CD4-positive, alpha-beta T cell (primary cell): ENCODE results near the gene RPGRIP1L. TPM values are rescaled to one million over a fixed set of nuclear protein-coding genes. Genes with fewer than 3 reads are reported as not detected.

ENCODE experiments used
- ATAC-seq: fragments of 200-7000 bp; cut with Tn5 transposase; one replicate; pipeline ENCODE4 v1.10.0; 2022; ENCODE audit warnings: mild to moderate bottlenecking; ENCODE audit not compliant: poor library complexity
- CTCF ChIA-PET: fragments of 350-600 bp; sonication (Branson Sonifier 250); formaldehyde crosslinking; loops from one replicate; lab custom pipeline; 2021; ENCODE audit warnings: antibody characterized with exemption, inconsistent platforms; lab: Charles Lee
- POLR2A ChIA-PET: fragments of 350-600 bp; sonication (Branson Sonifier 250); formaldehyde crosslinking; loops from one replicate; lab custom pipeline; 2021; ENCODE audit warnings: antibody characterized with exemption, inconsistent platforms; lab: Charles Lee
- DNase-seq, 14 experiments: peaks; one replicate each; pipeline ENCODE4 v3.0.0-alpha.2; 2013 to 2020; ENCODE audit warnings: mixed read lengths in 2 of 14
- H3K27ac ChIP-seq, 2 donors: one replicate each; pipeline versions ENCODE4 v1.5.1 to v1.7.0; 2013; ENCODE audit warnings: low read length in 2 of 2, low read depth in 1 of 2, mild to moderate bottlenecking in 1 of 2
- H3K27me3 ChIP-seq, 2 experiments: 1 replicate in 1 of 2; 2 replicates in 1 of 2; pipeline versions ENCODE4 v1.6.1 to v1.7.0; 2013; ENCODE audit warnings: low read length in 2 of 2, control low read depth in 1 of 2, mild to moderate bottlenecking in 1 of 2, moderate library complexity in 1 of 2; ENCODE audit not compliant: insufficient read depth in 2 of 2, control insufficient read depth in 1 of 2
- H3K36me3 ChIP-seq: one replicate; pipeline ENCODE4 v1.6.1; 2013; ENCODE audit warnings: low read length, control low read depth; ENCODE audit not compliant: insufficient read depth
- H3K4me1 ChIP-seq: one replicate; pipeline ENCODE4 v1.6.1; 2013; ENCODE audit warnings: low read length, control low read depth; ENCODE audit not compliant: insufficient read depth
- H3K4me3 ChIP-seq: one replicate; pipeline ENCODE4 v1.5.1; 2013; ENCODE audit warnings: mild to moderate bottlenecking, low read length, moderate library complexity
- H3K9me3 ChIP-seq, 2 experiments: 1 replicate in 1 of 2; 2 replicates in 1 of 2; pipeline versions ENCODE4 v1.6.1 to v1.7.0; 2013; ENCODE audit warnings: low read length in 2 of 2, mild to moderate bottlenecking in 2 of 2, control low read depth in 1 of 2, moderate library complexity in 1 of 2; ENCODE audit not compliant: control insufficient read depth in 1 of 2, insufficient read depth in 1 of 2
- H3K27ac Mint-ChIP-seq: one replicate; pipeline ENCODE4 v1.8.0; 2020; ENCODE audit warnings: mixed read lengths
- H3K27me3 Mint-ChIP-seq: one replicate; pipeline ENCODE4 v1.8.0; 2021; ENCODE audit warnings: mixed read lengths
- H3K36me3 Mint-ChIP-seq: one replicate; pipeline ENCODE4 v1.8.0; 2021; ENCODE audit warnings: low read depth, mixed read lengths
- H3K4me1 Mint-ChIP-seq: one replicate; pipeline ENCODE4 v1.8.0; 2021; ENCODE audit warnings: low read depth, mixed read lengths
- H3K4me3 Mint-ChIP-seq: one replicate; pipeline ENCODE4 v1.8.0; 2020; ENCODE audit warnings: mild to moderate bottlenecking, mixed read lengths
- H3K9me3 Mint-ChIP-seq: one replicate; pipeline ENCODE4 v1.8.0; 2020; ENCODE audit warnings: mixed read lengths
- CTCF ChIP-seq: fragments of 200-600 bp; IDR thresholded peaks from one replicate; pipeline ENCODE4 v1.8.0; 2022; ENCODE audit warnings: antibody characterized with exemption, mild to moderate bottlenecking
- intact Hi-C, 2 experiments: fragments of 100-400 bp; cut with DNase I in 1 of 2; cut with micrococcal nuclease in 1 of 2; formaldehyde crosslinking; loops; one replicate each; pipeline versions ENCODE4 v1.15.1 to v1.9.0; 2023 to 2025; cut with DNase I, micrococcal nuclease
- total RNA-seq, 174 experiments: library from RNA in 2 of 174; stranded (reverse) in 2 of 174; gene quantifications; one replicate each; pipeline ENCODE4 v1.2.3 and lab custom pipeline; 2021 to 2026

RPGRIP1L gene
- total RNA-seq, 2 experiments from 2014 or later = 2.4 to 2.5 TPM

- H3K4me1 ChIP-seq = no peaks in the 10 kb centered on the region
- CTCF ChIA-PET = no interaction called here
These were observed 126.8 kb downstream of the RPGRIP1L start for GRCh38 chr16:53576904-53577303.

GRCh38 chr16:53576210-53576609 lies 127.4 kb downstream of the RPGRIP1L start:
- Histone ChIP-seq H3K4me3 (no peak overlapping the region), H3K27me3 (no peaks in the 10 kb centered on the region), H3K27ac (no peak overlapping the region), H3K4me1 (no peaks in the 10 kb centered on the region), H3K36me3 (no peaks in the 10 kb centered on the region), H3K9me3 (peaks cover 0 to 13% of the 10 kb centered on the region in 2 experiments)
- no peak for ATAC-seq
- no peaks in the 10 kb centered on the region for H3K27me3 Mint-ChIP-seq
- H3K27ac Mint-ChIP-seq = no peak overlapping the region
- H3K36me3 Mint-ChIP-seq = no peaks in the 10 kb centered on the region
- CTCF ChIA-PET = no interaction called here
- H3K9me3 Mint-ChIP-seq = peaks cover 8% of the 10 kb centered on the region
- no peaks in the 10 kb centered on the region for H3K4me1 Mint-ChIP-seq
- no peak for TF ChIP-seq CTCF
- POLR2A ChIA-PET = no interaction called here
- DNase-seq = no peak
- intact Hi-C loops = no loop called here
- no peak overlapping the region for H3K4me3 Mint-ChIP-seq

More at GRCh38 chr16:53576904-53577303, 126.8 kb downstream of the RPGRIP1L start:
- no peak for ATAC-seq
- no peak for TF ChIP-seq CTCF
- no peak overlapping the region for H3K27ac Mint-ChIP-seq
- POLR2A ChIA-PET = no interaction called here
- Histone ChIP-seq H3K9me3 (peaks cover 0 to 6% of the 10 kb centered on the region in 2 experiments), H3K36me3 (no peaks in the 10 kb centered on the region), H3K4me3 (no peak overlapping the region), H3K27me3 (no peaks in the 10 kb centered on the region), H3K27ac (no peak overlapping the region)
- H3K9me3 Mint-ChIP-seq = peaks cover 2% of the 10 kb centered on the region
- no peaks in the 10 kb centered on the region for H3K36me3 Mint-ChIP-seq
- no peak overlapping the region for H3K4me3 Mint-ChIP-seq
- no peak for DNase-seq
- H3K27me3 Mint-ChIP-seq = no peaks in the 10 kb centered on the region
- intact Hi-C loops = no loop called here
- H3K4me1 Mint-ChIP-seq = no peaks in the 10 kb centered on the region

- no peaks in the 10 kb centered on the region for H3K36me3 Mint-ChIP-seq
- no peaks in the 10 kb centered on the region for H3K27me3 ChIP-seq
- H3K27ac ChIP-seq = no peak overlapping the region
- no peaks in the 10 kb centered on the region for H3K4me1 Mint-ChIP-seq
- H3K9me3 Mint-ChIP-seq = peaks cover 13% of the 10 kb centered on the region
- TF ChIP-seq CTCF = no peak
- DNase-seq (no peak), ATAC-seq (no peak)
- POLR2A ChIA-PET = interaction anchor here (0.7 kb wide), 1 partner anchor 202 kb away, joined by 3 read pairs; no protein-coding TSS in a partner anchor
- no peak overlapping the region for H3K4me3 Mint-ChIP-seq
- no peaks in the 10 kb centered on the region for H3K4me1 ChIP-seq
- intact Hi-C loops = no loop called here
- CTCF ChIA-PET = no interaction called here
- H3K27ac Mint-ChIP-seq = no peak overlapping the region
- H3K4me3 ChIP-seq = no peak overlapping the region
- no peaks in the 10 kb centered on the region for H3K27me3 Mint-ChIP-seq
- peaks cover 4 to 14% of the 10 kb centered on the region in 2 experiments for H3K9me3 ChIP-seq
- H3K36me3 ChIP-seq = no peaks in the 10 kb centered on the region
These were observed 131.9 kb downstream of the RPGRIP1L start for GRCh38 chr16:53571763-53572162.
